GM21528 (cell line): Measurements from ENCODE around the gene ZNF627.
"Not testable (repeated sequence)": the region's sequence is repeated elsewhere in the genome, so short reads cannot be mapped to it uniquely, and the experiment has no call there.

Experiments
- ATAC-seq: cut with Tn5 transposase; IDR thresholded peaks from one replicate; pipeline ENCODE4 v1.9.1; 2021; ENCODE audit warnings: mild to moderate bottlenecking, moderate library complexity; ENCODE audit not compliant: unreplicated experiment, low FRiP score

The ZNF627 gene

DNA sequence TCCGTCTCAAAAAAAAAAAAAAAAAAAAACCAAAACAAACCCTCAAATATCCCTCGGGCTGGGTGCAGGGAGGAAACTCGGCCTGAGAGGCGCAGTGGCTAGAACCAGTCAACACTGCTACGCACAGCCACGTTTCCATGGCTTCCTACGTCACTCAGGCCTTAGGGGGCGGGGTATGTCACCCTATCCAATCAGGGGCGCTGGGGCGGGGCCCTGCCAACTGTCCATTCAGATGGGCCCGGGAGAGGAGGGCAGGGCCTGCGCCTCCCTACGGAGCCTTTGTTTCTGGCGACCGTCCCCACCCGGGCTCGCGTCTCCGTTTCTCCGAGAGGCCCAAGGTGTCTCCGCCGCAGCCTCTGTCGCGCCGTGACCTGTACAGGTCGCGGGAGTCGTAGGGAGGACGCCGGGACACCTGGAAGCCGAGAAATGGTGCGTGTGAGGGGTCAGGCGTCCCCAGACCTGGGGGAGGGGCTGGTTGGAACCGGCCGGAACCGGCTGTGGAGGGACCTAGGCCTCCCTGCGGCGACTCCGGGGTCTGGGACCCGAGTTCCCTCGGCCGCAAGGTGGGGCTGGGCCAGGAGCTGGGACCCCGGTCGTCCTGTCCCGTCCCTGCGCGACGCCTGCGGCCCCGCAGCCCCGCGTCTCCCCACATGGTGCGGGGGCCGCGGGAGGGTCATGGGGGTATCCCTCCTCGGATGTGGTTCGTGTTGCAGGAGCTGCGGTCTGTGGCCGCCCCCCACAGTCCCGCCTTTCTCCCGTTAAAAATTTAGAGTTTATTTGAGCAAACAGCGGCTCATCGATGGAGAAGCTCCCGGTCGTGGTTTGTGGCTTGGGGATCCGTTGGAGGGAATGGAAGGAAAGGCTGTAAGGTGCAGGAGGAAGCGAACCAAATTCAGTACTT is at the start of gene ZNF627:
TSS of gene ZNF627 (plus strand) at position 282 of the 901 bp plus-strand sequence. CDS start at position 427, 145 bp downstream.
- peak; percentile 94 for ATAC-seq

DNA sequence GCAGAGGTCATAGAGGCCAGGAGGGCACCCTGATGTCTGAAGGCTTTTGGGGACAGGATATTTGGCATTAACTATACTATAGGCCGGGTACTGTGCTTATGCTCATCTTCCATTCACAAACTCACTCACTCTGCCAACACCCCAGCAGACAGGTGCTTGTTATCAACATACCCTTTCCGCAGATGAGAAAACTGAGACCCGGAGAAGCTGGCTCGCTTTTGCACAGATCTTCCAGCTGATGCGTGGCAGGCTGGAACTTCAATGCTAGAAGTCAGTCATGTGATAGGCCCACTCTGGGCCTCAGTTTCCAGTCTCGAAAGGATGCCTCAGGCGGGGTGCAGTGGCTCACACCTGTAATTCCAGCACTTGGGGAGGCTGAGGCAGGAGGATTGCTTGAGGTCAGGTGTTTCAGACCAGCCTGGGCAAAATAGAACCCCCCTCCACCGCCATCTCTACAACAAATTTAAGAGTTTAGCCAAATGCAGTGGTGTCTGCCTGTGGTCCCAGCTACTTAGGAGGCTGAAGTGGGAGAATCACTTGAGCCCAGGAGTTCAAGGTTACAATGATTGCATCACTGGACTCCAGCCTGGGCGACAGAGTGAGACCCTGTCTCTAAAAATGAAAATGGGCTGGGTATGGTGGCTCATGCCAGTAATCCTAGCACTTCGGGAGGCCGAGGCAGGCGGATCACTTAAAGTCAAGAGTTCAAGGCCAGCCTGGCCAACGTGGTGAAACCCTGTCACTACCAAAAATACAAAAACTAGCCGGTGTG is 49.2 kb upstream of the ZNF627 start:
- ATAC-seq = no peak

DNA sequence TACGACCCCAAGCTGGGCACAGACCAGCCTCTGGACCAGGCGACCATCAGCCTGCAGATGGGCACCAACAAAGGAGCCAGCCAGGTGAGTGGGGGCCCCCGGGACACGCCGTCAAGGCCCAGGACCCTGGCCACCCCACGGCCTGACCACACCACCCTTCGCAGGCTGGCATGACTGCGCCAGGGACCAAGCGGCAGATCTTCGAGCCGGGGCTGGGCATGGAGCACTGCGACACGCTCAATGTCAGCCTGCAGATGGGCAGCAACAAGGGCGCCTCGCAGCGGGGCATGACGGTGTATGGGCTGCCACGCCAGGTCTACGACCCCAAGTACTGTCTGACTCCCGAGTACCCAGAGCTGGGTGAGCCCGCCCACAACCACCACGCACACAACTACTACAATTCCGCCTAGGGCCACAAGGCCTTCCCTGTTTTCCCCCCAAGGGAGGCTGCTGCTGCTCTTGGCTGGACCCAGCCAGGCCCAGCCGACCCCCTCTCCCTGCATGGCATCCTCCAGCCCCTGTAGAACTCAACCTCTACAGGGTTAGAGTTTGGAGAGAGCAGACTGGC is 47.8 kb upstream of the ZNF627 start:
- ATAC-seq = no peak

DNA sequence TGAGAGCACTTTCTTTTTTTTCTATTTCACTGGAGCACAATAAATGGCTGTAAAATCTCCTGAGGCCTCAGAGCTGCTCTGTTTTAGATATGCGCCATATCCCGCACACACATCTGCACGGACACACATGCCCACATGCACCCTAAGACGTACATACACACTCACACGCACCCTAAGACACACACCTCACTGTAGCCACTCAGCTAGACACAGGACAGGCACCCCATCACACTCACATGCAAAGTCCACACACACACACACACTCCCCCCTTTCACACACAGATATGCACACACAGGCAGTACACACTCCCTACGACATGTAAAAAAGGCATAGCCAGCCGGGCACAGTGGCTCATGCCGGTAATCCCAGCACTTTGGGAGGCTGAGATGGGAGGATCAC is 47.0 kb upstream of the ZNF627 start:
- ATAC-seq = no peak

DNA sequence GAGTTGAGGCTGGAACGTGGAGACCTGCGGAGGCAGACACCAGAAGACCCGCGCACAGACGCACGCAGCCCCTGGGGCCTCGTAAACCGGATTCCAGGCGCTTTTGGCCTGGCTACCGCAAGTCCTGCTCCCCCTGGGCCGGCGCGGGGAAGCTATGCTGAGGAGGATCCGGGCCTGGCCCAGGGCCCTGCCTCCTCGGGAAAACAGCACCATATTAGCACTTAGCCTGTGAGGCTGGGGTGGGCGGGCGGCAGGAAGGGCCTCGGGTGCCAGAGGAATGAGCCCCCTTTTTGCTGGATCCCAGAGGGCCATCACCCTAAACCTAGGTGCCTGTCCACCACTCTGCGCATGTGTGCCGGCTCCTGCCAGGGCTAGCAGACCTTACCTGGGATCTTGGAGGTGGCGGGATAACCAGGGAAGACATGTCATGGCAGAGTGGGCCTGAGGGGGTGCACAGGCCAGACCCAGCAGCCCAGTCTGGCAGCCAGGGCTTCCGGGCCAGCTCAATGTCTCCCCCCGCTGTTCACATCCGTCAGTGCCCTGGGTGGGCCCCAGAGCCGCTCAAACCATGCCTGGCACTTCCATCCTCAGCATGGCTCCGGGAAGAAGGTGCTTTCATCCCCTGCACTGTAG is 45.6 kb upstream of the ZNF627 start:
- ATAC-seq = no peak

DNA sequence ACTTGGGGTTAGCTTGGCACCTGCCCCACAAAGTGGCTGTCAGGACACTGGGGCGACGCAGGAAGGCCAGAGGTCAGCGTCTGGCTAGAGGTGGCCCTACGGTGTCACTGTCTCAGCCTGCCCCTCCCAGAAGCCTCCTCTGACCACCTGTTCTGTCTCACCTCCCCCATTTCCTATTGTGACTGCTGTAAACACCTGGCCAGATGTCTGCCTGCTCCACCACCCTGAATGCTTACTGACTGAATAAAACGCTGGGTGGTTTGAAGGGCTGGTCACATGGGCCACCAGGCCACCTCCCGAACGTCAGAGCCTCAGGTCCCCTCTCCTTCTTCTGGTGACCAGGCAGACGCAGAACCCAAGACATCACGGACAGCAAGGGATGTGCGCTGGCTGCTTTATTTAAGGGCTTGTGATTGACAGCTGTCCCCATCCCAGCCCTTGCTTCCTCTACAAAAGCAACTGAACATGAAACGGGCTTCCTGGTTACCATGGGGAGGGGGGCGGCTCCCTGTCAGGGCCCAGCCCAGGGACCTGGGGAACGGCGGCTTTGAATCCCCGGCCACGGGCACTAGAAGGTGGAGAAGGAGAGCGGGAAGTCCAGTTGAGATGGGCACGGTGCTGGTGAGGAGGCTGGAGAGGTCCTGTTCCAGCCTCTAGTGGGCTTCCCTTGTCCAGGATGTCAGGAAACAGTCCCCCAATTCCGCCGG is 44.5 kb upstream of the ZNF627 start:
- no peak for ATAC-seq

DNA sequence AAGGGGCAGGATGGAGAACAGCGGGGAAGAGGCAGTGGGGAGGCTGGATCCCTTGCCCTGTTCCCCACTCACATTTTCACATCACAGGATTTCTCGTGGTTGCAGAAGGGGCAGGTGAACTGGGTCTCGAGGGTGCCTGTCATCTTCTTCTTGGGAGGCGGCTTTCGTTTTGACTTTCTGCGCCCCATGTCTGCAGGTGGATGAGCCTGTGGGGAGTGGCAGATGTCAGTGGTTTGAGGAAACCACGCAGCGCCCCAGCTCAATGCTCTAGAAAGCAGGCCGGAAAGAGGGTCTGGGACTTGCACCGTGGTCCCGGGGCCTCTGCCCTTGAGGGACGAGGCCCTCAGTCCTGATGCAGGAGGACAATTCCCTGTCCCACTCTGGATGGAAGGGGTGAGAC is 43.1 kb upstream of the ZNF627 start:
- no peak for ATAC-seq

DNA sequence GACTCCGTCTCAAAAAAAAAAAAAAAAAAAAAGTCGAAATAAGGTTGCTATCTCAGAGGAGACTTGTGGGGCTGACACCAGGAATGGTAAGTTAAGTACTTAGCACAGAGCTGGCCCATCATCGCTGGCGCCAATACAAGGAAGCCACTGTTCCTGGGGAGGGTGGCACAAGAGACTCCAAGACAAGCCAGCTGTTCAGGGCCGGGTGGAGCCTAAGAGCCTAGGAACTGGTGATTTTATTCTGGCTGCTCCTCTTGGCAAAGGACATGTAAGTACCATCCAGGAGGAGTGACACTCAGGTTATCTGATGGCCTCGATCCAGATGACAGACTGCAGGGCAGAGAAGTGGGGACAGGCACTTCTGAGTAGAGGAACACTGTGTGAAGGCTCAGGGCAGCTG is 42.0 kb upstream of the ZNF627 start:
- no peak for ATAC-seq

DNA sequence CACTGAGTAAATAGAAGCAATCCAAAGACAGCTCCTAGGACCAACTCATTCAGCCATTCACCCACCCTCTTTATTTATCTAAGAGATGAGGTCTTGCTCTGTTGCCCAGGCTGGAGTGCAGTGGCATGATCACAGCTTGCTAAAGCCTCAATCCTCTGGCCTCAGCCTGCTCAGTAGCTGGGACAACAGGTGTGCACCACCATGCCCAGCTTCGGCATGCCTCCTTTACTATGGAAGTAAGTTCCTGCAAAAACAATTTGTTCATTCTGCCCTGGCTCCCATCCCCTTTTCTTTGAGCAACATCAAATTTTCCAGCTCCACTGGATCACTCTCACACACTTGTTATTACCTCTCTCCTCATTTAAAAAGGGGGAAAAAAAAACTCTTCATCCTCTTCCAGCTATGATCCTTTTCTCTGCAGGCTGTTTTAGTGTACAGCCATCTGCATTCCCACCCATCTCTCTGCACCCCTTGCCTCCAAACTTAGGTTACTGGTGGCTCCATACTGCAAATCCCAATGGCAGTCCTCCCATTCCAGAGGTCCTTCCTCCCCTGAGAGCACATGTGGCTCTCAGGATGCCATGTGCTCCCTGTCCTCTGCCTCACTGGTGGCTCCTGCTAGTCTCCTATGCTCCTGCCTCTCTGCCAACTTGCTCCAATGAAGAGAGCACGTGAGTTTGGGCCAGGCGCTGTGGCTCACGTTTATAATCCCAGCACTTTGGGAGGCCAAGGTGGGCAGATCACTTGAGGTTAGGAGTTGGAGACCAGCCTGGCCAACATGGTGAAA is 40.5 kb upstream of the ZNF627 start:
- ATAC-seq = no peak

DNA sequence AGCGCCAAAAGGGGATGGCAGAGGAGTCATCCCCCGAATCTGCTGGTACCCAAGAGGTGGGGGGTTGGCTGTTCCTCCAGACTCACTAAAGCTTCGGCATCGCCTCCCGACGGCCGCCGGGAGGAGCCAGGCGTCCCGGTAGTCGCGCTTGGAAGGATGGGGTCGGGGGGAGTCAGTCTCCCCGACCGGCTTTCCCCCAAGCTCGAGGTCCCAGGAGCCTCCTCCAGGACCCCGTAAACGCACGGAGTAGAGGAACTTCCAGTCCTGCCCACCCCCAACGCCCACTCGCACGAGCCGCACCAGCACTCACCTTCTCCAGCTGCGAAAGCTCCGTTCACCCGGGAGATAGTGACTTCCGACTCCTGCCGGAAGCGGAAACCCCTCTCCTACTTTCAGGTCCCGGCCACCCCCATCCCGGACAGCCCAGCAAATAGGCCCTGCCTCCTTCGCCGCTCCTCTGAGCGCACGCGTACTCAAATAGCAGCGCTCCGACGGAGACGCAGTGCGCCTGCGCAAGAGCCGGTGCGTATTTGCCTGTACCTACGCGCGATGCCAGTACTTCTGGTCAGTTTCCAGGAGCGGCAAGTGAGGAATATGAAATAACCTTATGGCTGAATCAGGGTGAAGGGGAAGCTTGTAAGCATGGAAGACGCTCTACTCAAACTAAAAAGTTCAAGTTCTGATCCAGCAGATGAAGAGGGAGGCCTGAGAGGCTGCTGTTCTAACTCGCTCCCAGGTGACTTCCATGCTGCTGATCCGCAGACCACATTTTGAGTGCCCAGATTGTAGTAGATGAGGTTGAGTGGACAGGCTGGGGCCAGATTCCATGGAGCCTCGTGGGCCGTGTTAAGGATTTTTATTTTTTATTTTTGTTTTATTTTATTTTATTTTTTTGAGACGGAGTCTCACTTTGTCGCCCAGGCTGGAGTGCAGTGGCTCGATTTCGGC is 38.1 kb upstream of the ZNF627 start, which contains the start of gene ELOF1:
TSS of gene ELOF1 (minus strand) at position 350 of the 948 bp plus-strand sequence. CDS start 4,883 bp downstream, outside the sequence.
- peak; percentile 71 for ATAC-seq

DNA sequence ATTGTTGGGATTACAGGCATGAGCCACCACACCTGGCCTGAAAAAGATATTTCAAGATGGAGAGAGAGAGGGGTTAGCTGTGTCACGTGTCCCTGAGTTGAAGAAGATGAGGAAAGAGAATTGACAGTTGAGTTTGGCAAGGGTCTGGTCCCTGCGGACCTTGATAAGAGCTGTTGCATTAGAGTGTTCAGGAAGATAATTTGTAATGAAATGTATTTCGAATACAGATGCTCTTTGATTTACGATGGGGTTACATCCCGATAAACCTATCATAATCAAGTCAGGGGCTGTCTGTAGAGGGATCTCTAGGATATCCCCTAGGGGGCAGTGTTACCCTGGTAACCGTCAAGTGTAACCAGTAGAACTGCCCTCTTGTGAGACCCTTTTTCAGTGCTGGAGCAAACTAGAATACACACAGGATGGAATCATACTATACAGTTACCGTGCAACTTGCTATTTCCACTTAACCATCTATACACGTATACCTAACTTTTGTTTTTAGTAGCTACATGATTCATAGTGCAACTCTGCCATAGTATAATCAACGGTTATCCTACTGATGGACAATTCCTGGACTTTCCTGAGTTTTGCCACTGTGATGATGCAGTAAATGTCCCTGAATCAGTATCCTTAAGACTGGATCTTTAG is 36.8 kb upstream of the ZNF627 start:
- no peak for ATAC-seq

DNA sequence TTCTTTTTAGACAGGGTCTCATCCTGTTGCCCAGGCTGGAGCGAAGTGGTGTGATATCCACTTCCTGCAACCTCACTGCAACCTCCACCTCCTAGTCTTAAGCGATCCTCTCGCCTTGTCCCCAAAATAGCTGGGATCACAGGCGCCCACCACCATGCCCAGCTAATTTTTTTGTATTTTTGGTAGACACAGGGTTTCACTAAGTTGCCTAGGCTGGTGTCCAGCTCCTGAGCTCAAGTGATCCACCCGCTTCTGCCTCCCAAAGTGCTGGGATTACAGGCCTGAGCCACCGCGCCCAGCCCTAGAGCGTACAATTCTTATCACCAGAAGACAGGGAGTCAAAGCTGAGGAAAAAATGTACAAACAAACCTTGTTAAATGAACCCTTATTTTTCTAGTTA is 33.8 kb upstream of the ZNF627 start:
- no peak for ATAC-seq

DNA sequence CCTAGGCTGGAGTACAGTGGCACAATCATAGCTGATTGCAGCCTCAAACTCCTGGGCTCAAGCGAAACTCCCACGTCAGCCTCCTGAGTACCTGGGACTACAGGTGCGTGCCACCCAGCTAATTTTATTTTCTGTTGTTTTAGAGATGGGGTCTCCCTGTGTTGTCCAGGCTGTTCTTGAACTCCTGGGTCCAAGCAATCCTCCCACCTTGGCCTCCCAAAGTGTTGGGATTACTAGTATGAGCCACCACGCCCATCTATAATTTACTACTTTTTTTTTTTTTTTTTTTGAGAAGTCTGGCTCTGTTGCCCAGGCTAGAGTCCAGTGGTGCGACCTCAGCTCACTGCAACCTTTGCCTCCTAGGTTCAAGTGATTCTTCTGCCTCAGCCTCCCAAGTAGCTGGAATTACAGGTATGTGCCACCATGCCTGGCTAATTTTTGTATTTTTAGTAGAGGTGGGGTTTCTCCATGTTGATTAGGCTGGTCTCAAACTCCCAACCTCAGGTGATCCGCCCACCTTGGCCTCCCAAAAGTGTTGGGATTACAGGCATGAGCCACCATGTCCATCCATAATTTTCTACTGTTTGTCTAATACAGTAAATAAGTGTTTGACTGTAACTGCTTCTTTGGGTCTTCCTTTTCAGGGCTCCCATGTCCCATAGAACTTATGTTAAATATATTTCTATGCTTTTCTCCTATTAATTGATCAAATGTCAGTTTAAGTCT is 33.0 kb upstream of the ZNF627 start:
- ATAC-seq = not testable (repeated sequence)

DNA sequence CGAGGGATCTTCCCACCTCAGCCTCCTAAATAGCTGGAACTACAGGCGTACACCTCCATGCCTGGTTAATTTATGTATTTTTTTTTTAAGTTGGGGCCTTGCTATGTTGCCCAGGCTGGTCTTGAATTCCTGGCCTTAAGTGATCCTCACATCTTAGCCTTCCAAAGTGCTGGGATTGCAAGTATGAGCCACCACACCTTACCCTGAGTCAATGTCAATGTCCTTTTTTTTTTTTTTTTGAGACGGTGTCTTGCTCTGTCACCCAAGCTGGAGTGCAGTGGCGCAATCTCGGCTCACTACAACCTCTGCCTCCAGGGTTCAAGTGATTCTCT is 31.7 kb upstream of the ZNF627 start:
- not testable (repeated sequence) for ATAC-seq

DNA sequence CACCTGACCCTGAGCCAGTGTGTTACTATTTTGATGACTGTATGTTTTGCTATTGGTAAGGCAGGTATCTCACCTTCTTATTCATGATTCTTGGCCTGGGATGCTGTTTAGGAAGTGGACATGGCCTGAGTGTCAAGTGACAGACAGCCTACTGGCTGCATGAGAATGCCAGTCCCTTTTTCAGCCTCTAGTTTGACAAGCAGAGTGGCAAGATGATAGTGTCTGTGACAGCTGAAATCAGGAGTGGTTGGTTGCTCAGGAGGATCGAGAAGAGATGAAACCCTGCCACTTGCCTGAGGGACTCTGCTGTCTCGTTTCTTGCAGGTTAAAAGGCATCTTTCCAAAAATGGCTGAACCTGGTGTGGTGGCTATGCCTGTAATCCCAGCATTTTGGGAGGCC is 31.1 kb upstream of the ZNF627 start:
- no peak for ATAC-seq

DNA sequence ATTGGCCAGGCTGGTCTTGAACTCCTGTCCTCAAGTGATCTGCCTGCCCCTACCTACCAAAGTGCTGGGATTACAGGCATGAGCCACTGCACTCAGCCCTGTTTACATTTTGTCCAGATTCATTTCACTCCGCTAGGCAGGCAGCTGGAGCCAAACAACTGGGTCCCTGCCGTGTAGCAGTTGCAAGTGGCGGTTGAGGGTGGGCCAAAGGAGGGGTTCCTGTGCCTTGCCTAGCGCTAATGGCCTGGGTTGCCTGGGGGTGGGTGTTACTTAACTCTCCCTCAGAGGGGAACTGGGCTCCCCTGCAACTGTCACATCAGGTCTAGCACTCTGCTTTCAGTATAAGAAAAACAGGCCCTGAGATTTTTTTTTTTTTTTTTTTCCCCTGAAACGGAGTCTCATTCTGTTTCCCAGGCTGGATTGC is 27.2 kb upstream of the ZNF627 start:
- ATAC-seq = no peak

DNA sequence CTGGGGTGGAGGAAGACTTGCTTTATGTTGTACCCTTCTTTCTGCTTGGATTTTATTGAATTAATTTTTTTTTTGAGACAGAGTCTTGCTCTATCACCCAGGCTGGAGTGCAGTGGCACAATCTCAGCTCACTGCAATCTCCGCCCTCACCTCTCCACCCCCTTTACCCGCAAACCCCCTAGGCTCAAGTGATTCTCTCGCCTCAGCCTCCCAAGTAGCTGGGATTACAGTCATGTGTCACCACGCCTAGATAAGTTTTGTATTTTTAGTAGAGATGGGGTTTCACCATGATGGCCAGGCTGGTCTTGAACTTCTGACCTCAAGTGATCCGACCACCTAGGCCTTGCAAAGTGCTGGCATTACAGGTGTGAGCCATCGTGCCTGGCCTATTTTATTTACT is 23.9 kb upstream of the ZNF627 start:
- not testable (repeated sequence) for ATAC-seq
